HUDEP-2 (cell line): ENCODE results near the gene MICAL3.
A peak's percentile ranks its signal among the peaks of the same experiment; 100 is the strongest.

Experiments
- DNase-seq, 76 experiments: peaks; one replicate each; lab custom pipeline; 2025; ENCODE audit not compliant: unreplicated experiment in 76 of 76; lab: John Stamatoyannopoulos, UW

Gene MICAL3

DNA sequence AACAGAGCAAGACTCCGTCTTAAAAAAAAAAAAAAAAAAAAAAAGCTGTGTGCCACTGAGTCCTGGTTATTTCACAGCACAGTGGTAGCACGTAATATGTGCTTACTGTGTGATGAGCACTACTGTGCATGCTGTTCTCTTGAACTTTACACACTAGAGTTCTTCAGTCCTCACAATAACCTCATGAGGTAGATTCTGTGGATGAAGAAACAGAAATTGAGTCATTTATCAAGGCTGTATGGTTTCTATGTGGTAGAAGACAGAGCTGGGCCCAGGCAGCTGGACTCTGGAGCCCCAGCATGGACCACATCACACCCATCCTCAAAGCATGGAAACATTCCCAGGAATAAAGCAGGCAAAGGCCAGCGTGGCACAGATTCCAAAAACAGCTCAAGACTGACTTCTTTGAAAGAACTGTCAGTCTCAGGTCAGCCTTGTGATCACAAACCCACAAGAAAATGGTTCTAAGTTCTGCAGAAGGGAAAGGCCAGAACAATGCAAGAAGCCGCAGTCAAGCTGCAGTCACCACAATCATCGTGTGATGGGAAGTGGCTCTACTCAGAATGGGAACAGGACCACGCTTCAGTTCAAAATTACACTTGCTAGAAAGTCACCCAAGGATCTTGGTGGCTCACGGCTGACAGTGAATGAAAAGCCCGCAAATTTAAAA, 49.5 kb downstream of the MICAL3 start:
- DNase-seq, result no peak

DNA sequence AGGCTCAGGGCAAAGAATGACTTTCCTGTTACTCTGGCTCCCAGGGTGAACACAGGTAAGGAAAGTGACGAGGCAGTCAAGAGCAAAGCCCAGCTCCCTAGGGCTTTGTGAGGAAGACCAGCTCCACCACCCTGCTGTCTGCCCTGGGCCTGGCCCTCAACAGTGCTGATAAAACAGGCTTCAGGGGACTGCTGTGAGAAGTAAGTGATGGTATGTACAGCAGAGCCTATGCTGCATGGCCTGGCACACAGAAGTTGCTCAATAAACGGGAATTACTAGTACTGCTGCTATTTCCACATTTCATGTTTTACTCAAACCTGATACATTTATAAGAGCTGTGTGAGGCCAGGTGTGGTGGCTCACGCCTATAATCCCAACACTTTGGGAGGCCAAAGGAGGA, 50.3 kb downstream of the MICAL3 start:
- peak in 5 of 76 experiments; percentile 9 to 37 (median 13) for DNase-seq

DNA sequence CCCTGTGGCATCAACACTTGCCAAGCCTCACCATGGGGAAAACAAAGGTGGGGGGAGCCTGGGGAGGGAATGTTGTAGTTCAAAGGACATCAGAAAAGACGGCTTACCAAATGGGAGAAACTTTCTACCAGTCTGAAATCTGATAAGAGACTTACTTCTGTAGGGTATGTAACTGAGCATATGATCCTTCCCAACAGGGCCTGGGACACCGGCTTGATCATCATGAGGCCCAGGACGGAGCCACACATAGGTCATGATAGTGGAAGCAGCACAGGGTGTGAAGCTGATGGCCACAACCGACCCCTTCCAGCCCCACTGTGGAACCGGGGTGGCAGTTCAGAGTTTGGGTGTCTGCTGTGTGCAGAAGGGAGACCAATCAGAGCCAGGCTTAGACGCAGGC, 51.1 kb downstream of the MICAL3 start:
- no peak for DNase-seq

DNA sequence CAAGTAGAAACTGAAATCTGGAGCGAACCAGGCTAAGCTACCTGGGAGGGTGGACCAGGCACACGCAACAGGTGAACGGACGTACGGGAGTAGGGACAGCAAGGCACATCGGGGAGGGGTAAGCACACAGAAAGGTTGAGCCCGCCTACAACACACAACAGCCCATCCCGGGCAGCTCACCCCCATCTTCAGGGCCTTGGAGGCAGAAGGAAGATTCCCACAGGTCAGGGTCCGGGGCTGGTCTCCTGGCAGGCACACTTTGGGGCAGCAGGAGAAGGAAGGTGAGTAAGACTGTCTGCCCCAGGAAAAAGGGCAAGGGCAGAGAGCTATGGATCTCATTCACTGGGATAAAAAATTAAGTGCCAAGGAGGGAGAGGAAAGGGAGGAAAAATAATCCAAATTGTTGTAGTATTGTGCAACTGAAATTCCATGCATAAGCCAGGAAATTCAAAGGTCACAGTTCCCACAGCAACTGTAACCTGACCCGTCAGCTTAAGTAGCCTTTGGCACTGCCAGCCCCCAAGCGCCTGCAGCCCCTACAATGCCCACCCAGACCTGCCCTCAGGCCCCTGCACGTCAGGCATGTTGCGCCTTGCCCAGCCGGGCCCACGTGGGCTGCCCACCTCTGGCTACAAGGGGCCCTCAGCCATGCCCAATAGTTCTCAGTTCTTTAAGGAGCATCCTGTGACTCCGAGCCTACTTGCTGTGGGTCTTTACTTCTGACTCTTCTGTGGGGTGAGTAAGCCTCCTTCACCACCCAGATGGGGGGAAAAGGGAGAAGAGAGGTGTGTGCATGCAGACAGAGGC, 51.8 kb downstream of the MICAL3 start:
- no peak for DNase-seq

DNA sequence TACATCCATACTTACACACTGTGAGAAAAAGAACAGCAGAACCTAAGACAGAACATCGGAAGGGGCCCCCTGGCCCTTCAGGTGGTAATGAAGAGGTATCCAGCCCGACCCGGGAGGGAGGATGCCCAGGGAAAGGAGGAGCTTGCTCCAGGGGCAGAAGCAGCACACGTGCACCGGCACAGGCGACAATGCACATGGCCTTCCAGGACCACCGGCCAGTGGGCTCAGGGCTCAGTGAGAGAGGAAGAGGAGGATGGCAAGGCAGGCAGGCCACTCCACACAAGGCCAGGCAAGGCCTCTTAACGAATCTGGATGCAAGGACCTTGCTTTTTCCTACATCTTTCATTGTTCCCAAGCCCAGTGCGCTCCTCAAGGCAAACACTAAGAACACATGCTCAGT, 52.6 kb downstream of the MICAL3 start:
- DNase-seq, result no peak

DNA sequence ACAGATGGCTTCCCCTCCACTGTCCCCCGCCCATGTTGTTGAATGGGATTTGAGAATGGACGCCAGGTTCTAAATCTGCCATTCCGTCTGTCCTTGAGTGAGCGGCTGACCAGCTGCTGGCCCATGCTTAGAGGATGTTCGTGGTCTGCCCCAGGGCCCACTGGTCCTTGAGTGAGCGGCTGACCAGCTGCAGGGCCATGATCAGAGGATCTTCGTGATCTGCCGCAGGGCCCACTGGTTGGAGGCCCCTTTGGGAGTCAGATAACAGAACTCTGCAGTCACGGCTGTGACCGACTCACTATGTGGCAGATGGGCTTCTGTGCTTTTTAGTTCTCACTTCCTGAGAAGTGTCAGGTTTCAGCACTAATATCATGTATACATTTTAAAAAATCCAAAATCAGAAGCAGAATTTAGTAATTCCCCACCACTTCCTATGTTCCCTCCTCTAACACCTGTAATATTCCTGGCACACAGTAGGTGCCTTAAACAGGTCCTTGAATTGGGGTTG, 54.1 kb downstream of the MICAL3 start:
- DNase-seq, result no peak

DNA sequence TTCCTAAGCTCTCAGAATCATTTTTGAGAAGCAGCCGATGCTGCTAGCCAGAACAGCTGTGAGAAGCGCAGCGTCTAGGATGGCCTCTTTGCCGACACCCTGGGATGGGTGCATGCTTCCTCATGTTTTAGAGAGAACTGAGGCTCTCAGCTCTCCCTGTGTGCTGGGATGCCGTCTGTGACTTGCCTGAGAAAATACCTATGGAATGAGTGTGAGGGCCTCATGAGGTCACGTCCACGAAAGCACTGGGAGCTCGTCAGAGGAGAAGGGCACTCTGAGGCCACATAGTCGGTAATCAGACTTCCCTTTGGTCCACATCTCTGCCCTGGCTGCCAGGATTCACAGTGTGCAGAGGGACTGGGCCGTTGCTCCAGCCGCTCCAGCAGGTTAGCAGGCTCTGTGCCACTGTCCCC, 54.7 kb downstream of the MICAL3 start:
- no peak for DNase-seq

DNA sequence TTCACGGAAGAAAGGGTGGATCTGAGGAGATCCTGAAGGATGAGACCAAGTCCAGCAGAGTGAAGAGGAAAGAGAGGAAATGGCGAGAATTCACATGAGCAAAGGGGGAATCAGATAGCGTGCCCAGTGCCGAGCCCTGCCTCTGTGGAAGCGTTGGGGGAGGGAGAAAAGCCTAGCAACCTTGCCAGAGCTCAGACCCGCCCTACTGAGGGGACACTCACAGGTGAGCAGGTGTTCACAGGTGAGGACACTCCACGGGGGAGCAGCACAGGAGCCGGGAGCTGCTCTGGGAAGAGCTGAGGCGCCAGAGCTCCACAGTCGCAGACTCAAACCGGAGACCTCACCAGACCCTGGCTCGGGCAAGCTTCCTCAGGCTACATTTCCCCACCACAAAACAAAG, 56.2 kb downstream of the MICAL3 start:
- DNase-seq, result no peak

DNA sequence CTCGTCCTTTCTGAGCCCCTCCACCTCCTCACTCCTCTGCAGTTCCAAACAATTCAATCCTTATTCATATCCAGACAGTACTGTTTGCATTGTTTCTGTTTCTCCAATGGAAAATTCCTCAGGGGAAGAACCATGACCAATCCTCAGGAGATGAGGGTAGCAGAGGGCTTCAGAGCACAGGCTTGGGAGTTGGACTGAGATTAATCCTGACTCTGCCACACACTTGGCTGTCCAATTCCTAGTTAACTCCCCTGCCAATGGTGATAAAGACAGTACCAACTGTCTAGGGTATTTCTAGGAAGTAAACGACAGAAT, 58.0 kb downstream of the MICAL3 start:
- no peak for DNase-seq

DNA sequence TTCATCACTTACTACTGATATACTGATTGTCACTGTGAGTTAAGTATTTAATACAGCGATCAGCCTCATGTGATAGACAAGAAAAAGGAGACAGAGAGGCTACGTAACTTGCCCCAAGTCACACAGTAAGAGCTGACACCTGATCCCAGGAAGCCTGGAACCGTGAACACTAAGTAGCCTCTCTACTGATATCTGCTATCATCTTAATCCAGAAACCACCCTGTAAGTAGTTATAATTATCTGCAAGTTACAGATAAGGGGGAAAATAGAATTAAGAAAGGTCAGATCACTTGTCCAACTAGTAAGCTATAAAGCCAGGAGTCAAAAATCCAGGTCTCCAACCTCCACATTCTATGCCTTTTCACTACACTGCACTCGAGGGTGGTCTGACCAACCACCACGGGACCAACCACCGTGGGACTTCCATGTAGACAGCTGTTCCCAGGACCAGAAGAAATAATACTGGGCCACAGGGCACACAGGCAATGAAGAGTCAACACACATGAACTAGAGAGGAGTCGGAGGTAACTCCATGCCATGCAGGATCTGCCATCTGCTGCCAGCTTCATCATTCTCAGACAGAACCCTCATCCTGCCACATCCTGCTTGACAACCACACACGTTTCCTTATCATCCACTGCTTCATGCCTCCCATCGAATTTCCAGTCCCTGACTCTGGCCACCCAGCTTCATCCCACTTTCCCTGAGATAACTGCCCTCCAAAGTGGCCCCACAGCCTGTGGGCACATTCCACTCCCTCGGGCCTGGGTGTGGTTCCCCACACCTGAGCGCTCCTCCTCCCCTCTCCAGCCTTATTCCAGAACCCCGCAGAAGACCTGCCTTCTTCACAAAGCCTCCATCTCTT, 58.6 kb downstream of the MICAL3 start:
- peak in 49 of 76 experiments; percentile 9 to 81 (median 40) for DNase-seq

DNA sequence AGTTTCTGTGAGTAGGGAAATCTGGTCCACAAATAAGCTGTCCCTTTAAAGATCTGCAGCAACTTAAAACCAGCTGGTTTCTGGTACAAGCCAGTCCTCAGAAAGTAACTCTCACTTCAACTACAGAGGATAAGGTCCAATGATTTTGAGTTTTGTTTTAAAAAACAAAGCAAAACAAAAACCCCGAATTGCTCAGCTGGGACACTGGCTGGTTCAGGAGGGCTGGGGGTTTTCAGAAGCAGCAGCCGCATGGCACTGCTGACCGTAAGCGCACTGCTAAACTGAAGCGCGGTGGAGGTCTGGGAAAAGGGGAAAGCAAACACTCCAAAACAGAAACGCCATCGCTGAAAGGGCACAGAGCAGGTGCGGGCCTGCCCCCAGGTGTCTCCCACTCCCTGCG, 59.7 kb downstream of the MICAL3 start:
- DNase-seq, result no peak

DNA sequence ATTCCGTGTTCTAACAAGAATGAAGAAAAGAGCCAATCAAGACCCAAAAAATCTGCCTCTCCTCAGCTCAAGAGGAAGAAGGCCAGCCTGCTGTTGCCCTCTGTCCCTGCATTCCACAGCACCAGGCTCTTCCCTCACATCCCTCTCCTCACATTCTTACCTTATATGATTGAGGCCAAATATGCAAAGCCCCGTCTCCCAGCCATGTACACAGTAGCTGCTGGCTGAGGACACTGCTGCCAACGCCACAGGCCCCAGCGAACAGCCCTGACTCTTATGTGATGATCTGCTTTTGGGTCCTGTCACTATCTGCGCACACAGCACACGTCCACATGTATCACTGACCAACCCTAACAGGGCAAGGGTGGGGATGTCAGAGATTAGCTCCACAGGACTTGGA, 60.2 kb downstream of the MICAL3 start:
- peak in 21 of 76 experiments; percentile 11 to 57 (median 26) for DNase-seq

DNA sequence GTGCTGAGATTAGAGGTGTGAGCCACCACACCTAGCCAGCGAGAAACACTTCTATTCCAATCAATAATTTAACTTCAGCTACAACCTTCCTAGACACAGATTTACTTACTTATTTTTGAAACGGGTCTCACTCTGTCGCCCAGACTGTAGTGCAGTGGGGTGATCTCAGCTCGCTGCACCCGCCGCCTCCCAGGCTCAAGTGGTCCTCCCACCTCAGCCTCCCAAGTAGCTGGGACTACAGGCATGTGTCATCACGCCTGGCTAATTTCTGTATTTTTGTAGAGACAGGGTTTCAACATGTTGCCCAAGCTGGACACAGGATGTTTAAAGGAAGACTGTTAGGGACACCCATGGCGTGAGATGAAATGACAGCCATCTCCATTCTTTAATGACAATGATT, 61.3 kb downstream of the MICAL3 start:
- no peak for DNase-seq

DNA sequence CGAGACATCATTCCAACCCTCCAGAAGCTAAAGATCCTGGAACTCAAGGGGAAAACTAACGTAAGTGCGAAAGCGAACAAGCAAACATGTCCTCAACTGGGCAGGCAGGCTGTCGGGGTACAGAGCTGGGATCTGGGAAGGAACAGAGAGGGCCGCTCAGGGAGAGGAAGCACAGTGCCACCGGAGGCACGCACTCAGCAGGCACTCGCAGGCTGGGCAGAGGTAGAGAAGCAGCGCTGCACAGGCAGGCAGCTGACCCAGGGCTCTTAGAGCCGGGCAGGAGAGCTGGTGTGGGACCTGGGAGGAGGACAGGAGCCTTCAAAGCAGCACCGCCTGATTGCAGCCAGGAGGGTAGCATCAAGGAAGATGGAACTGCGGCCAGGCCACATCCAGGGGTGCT, 62.2 kb downstream of the MICAL3 start:
- no peak for DNase-seq

DNA sequence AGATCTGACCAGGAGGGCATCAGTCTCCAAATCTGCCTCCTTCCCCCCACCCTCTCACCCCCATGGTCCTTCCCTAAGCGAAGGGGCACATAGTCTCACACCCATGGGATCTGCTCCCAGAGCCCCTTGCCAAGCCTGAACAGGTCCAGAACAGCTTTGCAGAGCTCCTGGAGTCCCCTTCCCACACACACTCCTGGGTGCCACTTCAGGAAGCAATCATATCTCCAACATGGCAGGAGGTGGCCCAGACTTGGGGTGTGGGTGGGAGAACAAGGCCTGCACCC, 63.0 kb downstream of the MICAL3 start:
- DNase-seq, result no peak

DNA sequence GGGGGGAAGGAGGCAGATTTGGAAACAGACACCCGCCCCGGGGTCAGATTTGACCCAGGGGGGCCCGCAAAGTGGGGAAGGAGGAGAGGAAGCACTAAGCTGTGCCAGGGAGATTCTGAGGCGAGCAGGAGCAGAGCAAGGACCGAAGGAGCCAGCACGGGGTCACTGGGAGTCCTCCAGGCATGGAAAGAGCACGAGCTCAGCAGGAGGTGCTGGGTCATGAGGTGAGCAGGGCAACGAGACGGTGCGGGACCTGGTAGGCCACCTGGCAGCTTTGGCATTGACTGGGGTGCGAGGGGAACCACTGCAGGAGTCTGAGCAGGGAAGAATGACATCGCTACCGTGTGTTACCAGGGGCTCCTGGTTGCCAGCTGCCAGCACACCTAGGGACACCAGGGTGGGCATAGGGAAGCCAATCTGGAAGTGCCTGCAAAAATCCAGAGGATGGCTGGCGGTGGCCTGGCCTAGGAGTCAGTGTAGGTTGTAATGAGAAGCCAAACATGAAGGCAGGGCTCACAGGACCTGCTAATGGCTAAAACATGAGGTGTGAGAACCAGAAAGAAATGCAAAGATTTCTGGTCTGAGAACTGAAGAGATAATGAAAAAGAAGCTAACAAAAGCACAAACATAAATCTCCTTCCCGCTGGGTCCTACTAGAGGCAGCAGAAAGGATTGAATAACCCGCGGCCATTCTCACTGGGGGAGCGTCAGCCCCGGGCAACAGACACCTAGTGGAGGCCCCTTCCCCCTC, 63.5 kb downstream of the MICAL3 start:
- DNase-seq, result no peak

DNA sequence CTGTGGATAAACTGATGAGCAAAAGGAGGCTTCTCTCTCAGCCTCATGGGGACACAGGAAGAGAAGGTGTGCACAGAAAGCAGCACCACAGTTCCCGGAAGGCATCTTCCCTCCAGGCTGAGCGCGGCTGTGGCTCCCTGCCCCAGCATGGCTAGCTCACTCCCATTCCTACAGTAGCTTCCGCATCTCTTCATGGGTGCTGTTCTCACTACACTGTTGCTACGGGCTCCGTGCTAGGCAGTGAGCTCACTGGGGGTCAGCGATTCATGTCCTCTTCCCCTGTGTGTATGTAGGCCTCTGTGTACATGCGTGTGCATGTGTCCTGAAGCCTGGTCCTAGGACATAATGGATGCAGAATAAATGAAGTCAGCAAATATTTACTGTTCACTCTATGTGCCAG, 64.3 kb downstream of the MICAL3 start:
- DNase-seq, result no peak

DNA sequence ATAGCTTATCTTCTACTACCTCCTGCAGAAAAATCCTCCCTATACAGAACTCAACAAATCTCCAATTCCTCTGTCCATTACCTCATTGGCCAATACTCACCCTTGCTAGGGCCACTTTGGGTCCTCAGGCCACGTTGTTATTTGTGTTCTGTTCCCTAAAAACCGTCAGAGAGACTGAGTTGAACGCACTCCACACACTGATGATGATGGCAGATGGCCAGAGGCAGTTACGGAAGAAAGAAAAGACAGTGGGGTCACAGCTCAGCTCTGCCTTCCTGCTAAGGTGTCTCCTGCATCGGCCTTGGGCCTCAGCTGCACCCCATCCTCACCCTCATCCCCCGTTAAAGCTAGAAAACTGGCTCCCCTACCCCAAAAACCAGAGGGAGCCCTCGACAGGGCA, 66.2 kb downstream of the MICAL3 start:
- no peak for DNase-seq

DNA sequence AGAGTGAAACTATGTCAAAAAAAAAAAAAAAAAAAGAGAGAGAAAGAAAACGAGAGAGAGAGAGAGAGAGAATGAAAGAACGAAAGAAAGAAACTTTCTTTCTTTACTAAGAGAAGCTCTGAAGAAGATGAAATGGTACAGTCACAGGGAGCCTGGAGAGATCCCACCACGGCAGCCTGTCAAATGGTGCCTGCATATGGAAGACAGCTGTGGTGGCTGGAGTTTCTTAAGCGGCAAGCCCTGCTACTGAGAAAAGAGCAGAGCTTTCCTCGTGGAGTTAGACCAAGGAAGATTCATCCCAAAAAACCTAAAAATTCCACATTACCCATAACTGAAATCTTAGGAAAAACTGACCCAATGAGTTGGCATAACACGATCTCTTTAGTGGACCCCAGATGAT, 66.7 kb downstream of the MICAL3 start:
- no peak for DNase-seq

DNA sequence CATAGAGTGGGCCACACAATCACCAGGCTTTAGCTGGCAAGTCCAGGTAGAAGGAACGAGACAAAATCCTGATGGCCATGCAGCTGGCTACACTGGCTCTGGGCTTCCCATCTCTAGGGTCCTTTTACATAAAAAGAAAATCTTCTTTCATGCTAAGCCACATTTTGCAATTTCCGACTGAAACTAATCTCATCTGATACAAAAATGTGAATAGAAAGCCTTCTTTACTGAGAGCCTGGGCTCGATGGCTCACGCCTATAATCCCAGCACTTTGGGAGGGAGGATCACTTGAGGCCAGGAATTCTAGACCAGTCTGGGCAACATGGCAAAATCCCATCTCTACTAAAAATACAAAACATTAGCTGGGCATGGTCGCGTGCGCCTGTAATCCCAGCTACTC, 67.2 kb downstream of the MICAL3 start:
- no peak for DNase-seq

DNA sequence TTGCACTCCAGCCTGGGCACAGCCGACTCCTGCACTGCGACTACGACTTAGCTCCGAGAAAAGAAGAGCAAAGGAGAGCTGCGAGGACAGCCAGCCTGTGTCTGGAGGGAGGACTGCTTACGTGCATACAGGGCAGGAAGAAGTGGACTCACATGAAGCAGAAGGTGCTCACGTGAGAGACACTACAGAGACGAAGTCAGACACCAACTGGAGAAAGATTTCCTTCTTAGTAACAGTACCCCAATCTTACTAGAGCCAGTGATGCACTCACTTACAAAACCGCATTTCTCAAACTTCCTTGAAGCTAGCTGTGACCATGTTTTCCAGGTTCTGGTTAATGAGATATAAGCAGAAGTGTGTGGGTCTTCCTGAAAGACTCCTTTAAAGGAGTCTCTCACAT, 67.7 kb downstream of the MICAL3 start:
- no peak for DNase-seq
